OCI-LY7 (cell line): ENCODE data around the gene MMP23B. TPM values are rescaled to one million over a fixed set of nuclear protein-coding genes. Genes with fewer than 3 reads are reported as not detected.
"Not testable (repeated sequence)": the region's sequence is repeated elsewhere in the genome, so short reads cannot be mapped to it uniquely, and the experiment has no call there.

ENCODE experiments used
- BruUV-seq: library from RNA; stranded (reverse); fragments of 400-500 nt; replicated peaks from 2 replicates; lab custom pipeline; 2021; lab: Mats Ljungman, UMichigan
- CTCF ChIA-PET: fragments of 300-600 bp; sonication (Branson Sonifier 250); formaldehyde crosslinking; loops from one replicate; lab custom pipeline; 2022; ENCODE audit warnings: antibody characterized with exemption; ENCODE audit not compliant: unreplicated experiment; lab: Charles Lee
- POLR2A ChIA-PET: fragments of 300-600 bp; sonication (Branson Sonifier 250); formaldehyde crosslinking; loops from one replicate; lab custom pipeline; 2022; ENCODE audit warnings: antibody characterized with exemption; lab: Charles Lee
- DNase-seq: peaks from one replicate; pipeline ENCODE4 v3.0.0-alpha.2; 2015; ENCODE audit warnings: low spot score
- H2AFZ ChIP-seq: fragments of 200-600 bp; sonication (generic), shearing (Covaris generic); 2 replicates; pipeline ENCODE4 v1.6.1; 2014; ENCODE audit warnings: mild to moderate bottlenecking, antibody characterized with exemption, low read length, moderate library complexity
- H3K27ac ChIP-seq: fragments of 200-600 bp; sonication (generic); 2 replicates; pipeline ENCODE4 v1.5.1; 2014; ENCODE audit warnings: mixed run types, low read depth, mild to moderate bottlenecking, moderate library complexity, low read length, inconsistent platforms; ENCODE audit not compliant: poor library complexity, severe bottlenecking
- H3K36me3 ChIP-seq: fragments of 200-600 bp; sonication (generic); 2 replicates; pipeline ENCODE4 v1.6.1; 2014; ENCODE audit warnings: mild to moderate bottlenecking, antibody characterized with exemption, low read length, moderate library complexity, mixed read lengths; ENCODE audit not compliant: insufficient read depth
- H3K4me1 ChIP-seq: fragments of 200-600 bp; sonication (generic); 2 replicates; pipeline ENCODE4 v1.5.1; 2014; ENCODE audit warnings: mild to moderate bottlenecking, low read length; ENCODE audit not compliant: insufficient read depth, poor library complexity, severe bottlenecking
- H3K4me2 ChIP-seq: fragments of 200-600 bp; sonication (generic); 2 replicates; pipeline ENCODE4 v1.6.1; 2014; ENCODE audit warnings: mild to moderate bottlenecking, low read length
- H3K4me3 ChIP-seq: fragments of 200-600 bp; sonication (generic); 2 replicates; pipeline ENCODE4 v1.5.1; 2014; ENCODE audit warnings: mild to moderate bottlenecking, low read depth, low read length; ENCODE audit not compliant: poor library complexity, severe bottlenecking
- H3K79me2 ChIP-seq: fragments of 200-600 bp; sonication (generic); 2 replicates; pipeline ENCODE4 v1.6.1; 2016; ENCODE audit warnings: low read depth, mild to moderate bottlenecking, low read length, moderate library complexity, mixed read lengths; ENCODE audit not compliant: insufficient read depth
- H3K9me2 ChIP-seq: fragments of 200-600 bp; sonication (generic); 2 replicates; pipeline ENCODE4 v1.6.1; 2016; ENCODE audit warnings: mild to moderate bottlenecking, low read length, mixed read lengths; ENCODE audit not compliant: insufficient read depth
- H3K9me3 ChIP-seq: fragments of 200-600 bp; sonication (generic); 2 replicates; pipeline ENCODE4 v1.6.1; 2014; ENCODE audit warnings: mild to moderate bottlenecking, mixed run types, low read length, mixed read lengths
- H4K20me1 ChIP-seq: fragments of 200-600 bp; sonication (generic); 2 replicates; pipeline ENCODE4 v1.6.1; 2014; ENCODE audit warnings: mild to moderate bottlenecking, antibody characterized with exemption, low read length, moderate library complexity, mixed read lengths; ENCODE audit not compliant: insufficient read depth
- EZH2phosphoT487 ChIP-seq: fragments of 200-600 bp; sonication (generic); IDR thresholded peaks from 2 replicates; pipeline ENCODE4 v1.6.1; 2018; ENCODE audit warnings: low read depth, borderline replicate concordance, mild to moderate bottlenecking, mixed run types, antibody characterized with exemption, low read length, moderate library complexity, mixed read lengths
- intact Hi-C: fragments of 100-400 bp; cut with micrococcal nuclease; formaldehyde crosslinking; loops from one replicate; pipeline ENCODE4 v1.10.0; 2022; ENCODE audit not compliant: unreplicated experiment
- total RNA-seq, 2 experiments: library from RNA; depleted of rRNA in 1 of 2; stranded (reverse); fragments of >200 nt in 1 of 2; shearing (Covaris generic) in 1 of 2; gene quantifications; 2 replicates each; pipeline ENCODE4 v1.2.3, GENCODE V29; 2014 to 2022
- TF ChIP-seq, protein P1 (sequence below): fragments of 200-600 bp; sonication (generic); conservative IDR thresholded peaks from 2 replicates; pipeline ENCODE4 v1.5.1; 2014; ENCODE audit warnings: mild to moderate bottlenecking, antibody characterized with exemption, low read length, moderate library complexity, mixed read lengths

Gene MMP23B
- total RNA-seq, 2 experiments from 2014 or later: 2.2 to 7.6 TPM

- H3K79me2 ChIP-seq, CTCF ChIA-PET, H3K4me2 ChIP-seq, intact Hi-C loops, H4K20me1 ChIP-seq, H3K9me3 ChIP-seq, BruUV-seq, H3K4me1 ChIP-seq, H2AFZ ChIP-seq, H3K4me3 ChIP-seq, DNase-seq, H3K9me2 ChIP-seq, H3K27ac ChIP-seq, POLR2A ChIA-PET: not testable (repeated sequence)
- peaks cover 20% of the 10 kb centered on the region for H3K36me3 ChIP-seq
Observed at GRCh38 chr1:1662830-1663560, 31.0 kb downstream of the MMP23B start.

- DNase-seq, BruUV-seq, POLR2A ChIA-PET, H2AFZ ChIP-seq, H3K9me2 ChIP-seq, H3K4me3 ChIP-seq, intact Hi-C loops, H3K9me3 ChIP-seq, H4K20me1 ChIP-seq, CTCF ChIA-PET, H3K27ac ChIP-seq, H3K79me2 ChIP-seq, H3K4me1 ChIP-seq, H3K4me2 ChIP-seq: not testable (repeated sequence)
- H3K36me3 ChIP-seq: peaks cover 25% of the 10 kb centered on the region
Observed at GRCh38 chr1:1664318-1664717, 32.3 kb downstream of the MMP23B start.

GRCh38 chr1:1664941-1665814, 33.2 kb downstream of the MMP23B start:
- Histone ChIP-seq H3K36me3 (peaks cover 33% of the 10 kb centered on the region), H3K4me3 (no peak overlapping the region), H3K9me3 (no peaks in the 10 kb centered on the region), H3K27ac (no peak overlapping the region), H3K9me2 (no peaks in the 10 kb centered on the region), H2AFZ (no peak overlapping the region), H4K20me1 (no peaks in the 10 kb centered on the region), H3K79me2 (no peaks in the 10 kb centered on the region), H3K4me1 (no peaks in the 10 kb centered on the region), H3K4me2 (no peak overlapping the region)
- no peak for DNase-seq
- no TSS peak for BruUV-seq
- intact Hi-C loops: no loop called here
- ChIA-PET POLR2A (no interaction called here), CTCF (interaction anchor here (1.5 kb wide), 1 partner anchor 9 kb away, joined by 3 read pairs; no protein-coding TSS in a partner anchor)
- TF ChIP-seq EZH2phosphoT487: no peak
- TF ChIP-seq, protein P1, sequence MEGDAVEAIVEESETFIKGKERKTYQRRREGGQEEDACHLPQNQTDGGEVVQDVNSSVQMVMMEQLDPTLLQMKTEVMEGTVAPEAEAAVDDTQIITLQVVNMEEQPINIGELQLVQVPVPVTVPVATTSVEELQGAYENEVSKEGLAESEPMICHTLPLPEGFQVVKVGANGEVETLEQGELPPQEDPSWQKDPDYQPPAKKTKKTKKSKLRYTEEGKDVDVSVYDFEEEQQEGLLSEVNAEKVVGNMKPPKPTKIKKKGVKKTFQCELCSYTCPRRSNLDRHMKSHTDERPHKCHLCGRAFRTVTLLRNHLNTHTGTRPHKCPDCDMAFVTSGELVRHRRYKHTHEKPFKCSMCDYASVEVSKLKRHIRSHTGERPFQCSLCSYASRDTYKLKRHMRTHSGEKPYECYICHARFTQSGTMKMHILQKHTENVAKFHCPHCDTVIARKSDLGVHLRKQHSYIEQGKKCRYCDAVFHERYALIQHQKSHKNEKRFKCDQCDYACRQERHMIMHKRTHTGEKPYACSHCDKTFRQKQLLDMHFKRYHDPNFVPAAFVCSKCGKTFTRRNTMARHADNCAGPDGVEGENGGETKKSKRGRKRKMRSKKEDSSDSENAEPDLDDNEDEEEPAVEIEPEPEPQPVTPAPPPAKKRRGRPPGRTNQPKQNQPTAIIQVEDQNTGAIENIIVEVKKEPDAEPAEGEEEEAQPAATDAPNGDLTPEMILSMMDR: no peak
